Osteocyte (in vitro differentiated cells): ENCODE measurements around the gene ABAT. TPM values are rescaled to one million over a fixed set of nuclear protein-coding genes. Genes with fewer than 3 reads are reported as not detected.

ENCODE experiments used
- DNase-seq: peaks from one replicate; pipeline ENCODE4 v3.0.0; 2021; ENCODE audit warnings: mixed read lengths; ENCODE audit not compliant: unreplicated experiment; ENCODE audit errors: extremely low spot score
- H3K27ac Mint-ChIP-seq: one replicate; pipeline ENCODE4 v1.8.0; 2021; ENCODE audit warnings: mild to moderate bottlenecking, mixed read lengths; ENCODE audit not compliant: unreplicated experiment
- H3K27me3 Mint-ChIP-seq: one replicate; pipeline ENCODE4 v1.8.0; 2021; ENCODE audit warnings: mixed read lengths; ENCODE audit not compliant: unreplicated experiment
- H3K36me3 Mint-ChIP-seq: one replicate; pipeline ENCODE4 v1.8.0; 2021; ENCODE audit warnings: mixed read lengths; ENCODE audit not compliant: unreplicated experiment
- H3K4me1 Mint-ChIP-seq: one replicate; pipeline ENCODE4 v1.8.0; 2021; ENCODE audit warnings: mixed read lengths; ENCODE audit not compliant: unreplicated experiment
- H3K4me3 Mint-ChIP-seq: one replicate; pipeline ENCODE4 v1.8.0; 2021; ENCODE audit warnings: mild to moderate bottlenecking, moderate library complexity, mixed read lengths; ENCODE audit not compliant: unreplicated experiment
- H3K9me3 Mint-ChIP-seq: one replicate; pipeline ENCODE4 v1.8.0; 2021; ENCODE audit warnings: mixed read lengths; ENCODE audit not compliant: unreplicated experiment
- CTCF ChIP-seq: fragments of 200-600 bp; sonication (generic); IDR thresholded peaks from 2 replicates; pipeline ENCODE4 v1.5.0; 2021; ENCODE audit warnings: antibody characterized with exemption, mild to moderate bottlenecking, moderate library complexity
- total RNA-seq: library from RNA; stranded (reverse); gene quantifications from 2 replicates; pipeline ENCODE4 v1.2.1, GENCODE V29; 2021

Gene ABAT
- total RNA-seq, 1 donor from 2014 or later = 3.0 TPM

GRCh38 chr16:8670014-8670560 lies 4.3 kb upstream of the ABAT start:
- Mint-ChIP-seq H3K9me3 (no peaks in the 10 kb centered on the region), H3K4me3 (no peak overlapping the region)

GRCh38 chr16:8673611-8674412 lies 605 bp upstream of the ABAT start:
- Mint-ChIP-seq H3K27me3 (peaks cover 5% of the 10 kb centered on the region), H3K36me3 (no peaks in the 10 kb centered on the region), H3K4me3 (peak overlapping the region; percentile 81), H3K9me3 (no peaks in the 10 kb centered on the region), H3K4me1 (peaks cover 8% of the 10 kb centered on the region), H3K27ac (no peak overlapping the region)
- DNase-seq = no peak
- TF ChIP-seq CTCF = no peak

More at GRCh38 chr16:8670014-8670560, 4.3 kb upstream of the ABAT start:
- no peak for TF ChIP-seq CTCF
- Mint-ChIP-seq H3K27me3 (peaks cover 5% of the 10 kb centered on the region), H3K4me1 (peaks cover 4% of the 10 kb centered on the region), H3K27ac (no peak overlapping the region), H3K36me3 (no peaks in the 10 kb centered on the region)
- DNase-seq = no peak

- DNase-seq = no peak
- H3K36me3 Mint-ChIP-seq = no peaks in the 10 kb centered on the region
Measured at GRCh38 chr16:8675183-8676159, 1.1 kb downstream of the ABAT start.

GRCh38 chr16:8676160-8676547 lies 1.7 kb downstream of the ABAT start:
- peaks cover 7% of the 10 kb centered on the region for H3K9me3 Mint-ChIP-seq
- no peak overlapping the region for H3K27ac Mint-ChIP-seq
- no peak for DNase-seq
- TF ChIP-seq CTCF = no peak
- peak overlapping the region; percentile 45 for H3K4me3 Mint-ChIP-seq
- H3K36me3 Mint-ChIP-seq = no peaks in the 10 kb centered on the region
- peaks cover 8% of the 10 kb centered on the region for H3K4me1 Mint-ChIP-seq
- H3K27me3 Mint-ChIP-seq = no peaks in the 10 kb centered on the region

More at GRCh38 chr16:8675183-8676159, 1.1 kb downstream of the ABAT start:
- peak overlapping the region; percentile 81 for H3K4me3 Mint-ChIP-seq
- H3K9me3 Mint-ChIP-seq = peaks cover 7% of the 10 kb centered on the region
- H3K27ac Mint-ChIP-seq = no peak overlapping the region
- no peaks in the 10 kb centered on the region for H3K27me3 Mint-ChIP-seq
- no peak for TF ChIP-seq CTCF
- peaks cover 8% of the 10 kb centered on the region for H3K4me1 Mint-ChIP-seq
